Kidney (tissue), 14 donors: Measurements from ENCODE around the gene ZNF669. TPM values are rescaled to one million over a fixed set of nuclear protein-coding genes. Genes with fewer than 3 reads are reported as not detected.

Source experiments
- DNase-seq, 5 donors: peaks; one replicate each; pipeline ENCODE4 v3.0.0-alpha.2; 2013 to 2020
- FAIRE-seq: peaks from 2 replicates; lab custom pipeline; 2012; peaks lifted over from hg19 to GRCh38; lab: Jason Lieb, UNC
- H3K27ac ChIP-seq, 2 donors: one replicate each; pipeline ENCODE4 v1.7.0; 2013; ENCODE audit warnings: low read depth in 2 of 2, low read length in 2 of 2, inconsistent platforms in 1 of 2
- H3K27me3 ChIP-seq: one replicate; pipeline ENCODE4 v1.7.1; 2013; ENCODE audit warnings: low read length, inconsistent platforms; ENCODE audit not compliant: control insufficient read depth, insufficient read depth
- H3K36me3 ChIP-seq, 3 donors: one replicate each; pipeline versions ENCODE4 v1.7.0 to v1.7.1; 2013; ENCODE audit warnings: low read length in 3 of 3, control low read depth in 1 of 3, inconsistent platforms in 1 of 3; ENCODE audit not compliant: insufficient read depth in 3 of 3, control insufficient read depth in 2 of 3
- H3K4me1 ChIP-seq, 3 donors: one replicate each; pipeline versions ENCODE4 v1.7.0 to v1.7.1; 2013; ENCODE audit warnings: low read length in 3 of 3, inconsistent platforms in 1 of 3, low read depth in 1 of 3; ENCODE audit not compliant: control insufficient read depth in 2 of 3, insufficient read depth in 2 of 3
- H3K4me3 ChIP-seq, 3 donors: one replicate each; pipeline versions ENCODE4 v1.7.0 to v1.8.1; 2013; ENCODE audit warnings: low read length in 3 of 3, control low read depth in 1 of 3, inconsistent platforms in 1 of 3
- H3K9ac ChIP-seq, 3 donors: one replicate each; pipeline versions ENCODE4 v1.7.0 to v1.7.1; 2013; ENCODE audit warnings: low read length in 3 of 3, control low read depth in 1 of 3, inconsistent platforms in 1 of 3
- H3K9me3 ChIP-seq, 3 donors: one replicate each; pipeline versions ENCODE4 v1.7.0 to v1.7.1; 2013; ENCODE audit warnings: low read length in 3 of 3, control low read depth in 1 of 3, inconsistent platforms in 1 of 3; ENCODE audit not compliant: control insufficient read depth in 2 of 3, insufficient read depth in 1 of 3
- CTCF ChIP-seq: IDR thresholded peaks from 3 replicates; pipeline ENCODE4 v1.5.1; 2012; ENCODE audit warnings: mild to moderate bottlenecking, moderate library complexity, borderline replicate concordance; ENCODE audit not compliant: insufficient read depth; ENCODE audit errors: extremely low read depth
- intact Hi-C: fragments of 100-400 bp; cut with DNase I; formaldehyde crosslinking; loops from one replicate; pipeline ENCODE4 v1.11.1; 2022
- polyA plus RNA-seq: library from polyadenylated mRNA; stranded (reverse); fragments of 350-450 nt; fragmentation: Illumina TruSeq; extraction: RNeasy Lipid Tissue Mini Kit (QIAGEN cat#74804); gene quantifications from one replicate; pipeline ENCODE4 v1.2.3, GENCODE V29; 2014; ENCODE audit warnings: low read depth, low replicate concordance; ENCODE audit not compliant: insufficient read depth
- total RNA-seq: library from RNA; stranded (reverse); fragmentation: NEBNext Ultra II Directional; extraction: Animal tissue kit (Norgen Biotek cat#: 25700); gene quantifications from one replicate; pipeline ENCODE4 v1.2.1, GENCODE V29; 2021
- donor health status: control.
- donor health status: control.
- donor health status: control.
- donor health status: control.
- donor health status: control.
- donor health status: DM: yes; HTN: yes; CAD: no.
- donor health status: Normal renal cell carcinoma (clear cell type).

The ZNF669 gene
- total and polyA plus RNA-seq, 2 donors from 2014 or later, result 4.2 to 7.8 TPM

DNA sequence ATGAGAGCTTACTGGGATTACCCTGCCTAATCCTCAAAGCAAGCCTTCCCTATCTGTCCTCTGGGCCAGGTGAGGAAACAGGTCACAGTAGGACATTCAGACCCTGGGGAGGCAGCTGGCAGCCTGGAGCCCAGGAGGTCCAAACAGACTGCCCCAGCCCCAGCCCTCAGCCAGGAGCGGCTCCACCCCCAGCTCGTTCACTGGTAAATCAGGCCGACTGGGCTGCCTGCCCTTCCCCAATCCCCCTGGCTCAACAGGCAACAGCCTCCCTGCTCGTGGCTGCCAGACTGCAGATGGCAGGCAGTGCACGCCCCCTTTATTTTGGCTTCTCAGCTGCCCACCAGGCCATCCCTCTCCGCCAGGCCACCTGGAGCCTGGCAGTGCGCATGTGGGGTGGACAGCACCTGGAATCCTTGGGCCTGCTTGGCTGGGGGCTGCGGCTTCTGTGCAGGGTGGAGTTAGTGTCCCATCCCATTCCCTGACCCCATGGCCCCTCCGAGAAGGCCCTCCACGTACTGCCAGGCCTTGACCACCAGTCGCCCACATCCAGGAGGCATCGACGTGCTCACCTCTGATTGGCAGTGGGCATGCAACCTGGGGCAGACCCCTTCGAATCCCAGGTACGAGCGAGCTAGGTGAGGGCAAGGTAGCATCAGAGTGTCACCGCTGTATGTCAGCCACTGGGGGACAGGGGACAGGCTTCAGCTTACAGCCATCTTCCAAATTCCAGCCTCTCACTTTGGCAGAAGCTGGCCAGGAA lies 14.4 kb downstream of the ZNF669 start:
- no peak overlapping the region for H3K9ac ChIP-seq
- no peak for TF ChIP-seq CTCF
- intact Hi-C loops, result no loop called here
- no peaks in the 10 kb centered on the region for H3K9me3 ChIP-seq
- H3K4me1 ChIP-seq, result no peaks in the 10 kb centered on the region
- H3K36me3 ChIP-seq, result no peaks in the 10 kb centered on the region
- H3K27me3 ChIP-seq, result no peaks in the 10 kb centered on the region
- no peak for DNase-seq
- no peak for FAIRE-seq
- H3K4me3 ChIP-seq, result no peak overlapping the region
- H3K27ac ChIP-seq, result no peak overlapping the region

GRCh38 chr1:247088967-247089366 lies 15.2 kb downstream of the ZNF669 start:
- TF ChIP-seq CTCF, result no peak
- Histone ChIP-seq H3K4me3 (no peak overlapping the region), H3K36me3 (no peaks in the 10 kb centered on the region), H3K4me1 (no peaks in the 10 kb centered on the region), H3K9me3 (no peaks in the 10 kb centered on the region), H3K9ac (no peak overlapping the region), H3K27ac (no peak overlapping the region), H3K27me3 (no peaks in the 10 kb centered on the region)
- FAIRE-seq (no peak), DNase-seq (no peak)
- intact Hi-C loops, result no loop called here

DNA sequence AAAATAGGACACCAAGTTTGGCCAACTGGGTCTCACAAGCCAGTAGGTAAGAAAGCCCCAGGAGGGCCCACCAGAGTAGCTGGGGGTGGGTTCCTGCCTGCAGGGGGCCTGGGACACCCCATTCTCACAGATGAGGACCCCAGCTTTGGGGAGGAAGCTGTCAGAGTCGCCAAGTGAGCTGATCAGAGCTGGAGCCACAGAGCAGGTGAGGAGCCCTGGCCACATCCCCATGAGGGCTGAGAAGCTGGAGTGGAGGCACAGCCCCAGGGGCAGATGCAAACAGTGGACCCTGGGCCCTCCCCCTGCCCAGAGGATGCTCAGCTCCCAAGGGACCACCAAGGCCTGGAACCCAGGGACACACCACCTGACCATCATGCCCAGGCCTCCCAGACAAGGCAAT lies 16.9 kb downstream of the ZNF669 start:
- intact Hi-C loops, result no loop called here
- Histone ChIP-seq H3K36me3 (no peaks in the 10 kb centered on the region), H3K27ac (no peak overlapping the region), H3K27me3 (no peaks in the 10 kb centered on the region), H3K4me1 (no peaks in the 10 kb centered on the region), H3K9me3 (no peaks in the 10 kb centered on the region), H3K9ac (no peak overlapping the region), H3K4me3 (no peak overlapping the region)
- no peak for FAIRE-seq
- no peak for DNase-seq
- no peak for TF ChIP-seq CTCF

- Histone ChIP-seq H3K4me3 (no peak overlapping the region), H3K4me1 (no peaks in the 10 kb centered on the region), H3K9me3 (no peaks in the 10 kb centered on the region), H3K36me3 (no peaks in the 10 kb centered on the region), H3K27ac (no peak overlapping the region), H3K9ac (no peak overlapping the region), H3K27me3 (no peaks in the 10 kb centered on the region)
- intact Hi-C loops, result no loop called here
- DNase-seq (no peak), FAIRE-seq (no peak)
- no peak for TF ChIP-seq CTCF
Observed at GRCh38 chr1:247085310-247085709, 18.8 kb downstream of the ZNF669 start.
